Measurements from ENCODE around the gene JPH4. TPM values are rescaled to one million over a fixed set of nuclear protein-coding genes. Genes with fewer than 3 reads are reported as not detected.

The JPH4 gene
- total RNA-seq, result not detected

- ChIA-PET CTCF (interaction anchor here (0.8 kb wide), 1 partner anchor 53 kb away, joined by 3 read pairs; no protein-coding TSS in a partner anchor), POLR2A (no interaction called here)
- peaks cover 57% of the 10 kb centered on the region for H3K27me3 Mint-ChIP-seq (ENCODE audit: low read depth)
- DNase-seq (peak; percentile 16), ATAC-seq (no peak)
- no peaks in the 10 kb centered on the region for H3K9me3 Mint-ChIP-seq (ENCODE audit: insufficient read depth)
- H3K27ac Mint-ChIP-seq, result no peak within 1 kb of the TSS
- H3K4me3 Mint-ChIP-seq, result no peak within 1 kb of the TSS
- peaks cover 11% of the 10 kb centered on the region for H3K4me1 Mint-ChIP-seq (ENCODE audit: low read depth)
- H3K36me3 Mint-ChIP-seq (ENCODE audit: low read depth), result no peaks in the 10 kb centered on the region
Measured at GRCh38 chr14:23578560-23579310, at the start of gene JPH4. JPH4 (minus strand) TSS chr14:23578790; CDS start chr14:23577453, 1,337 bp downstream.

DNA sequence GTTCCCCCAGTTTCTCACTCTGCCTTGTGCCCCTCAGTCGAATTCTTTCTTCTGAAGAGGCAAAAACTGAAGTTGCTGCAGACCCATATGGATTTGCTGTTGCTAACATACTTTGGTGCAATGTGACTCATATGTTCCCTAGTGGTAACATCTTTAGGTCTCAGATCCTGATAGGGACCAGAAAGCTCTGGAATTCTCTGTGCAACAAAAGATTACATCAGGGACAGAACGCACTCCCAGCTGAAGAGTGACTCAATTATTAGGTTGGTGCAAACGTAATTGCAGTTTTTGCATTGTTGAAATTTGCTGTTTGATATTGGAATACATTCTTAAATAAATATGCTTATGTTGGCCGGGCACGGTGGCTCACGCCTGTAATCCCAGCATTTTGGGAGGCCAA lies 49.4 kb upstream of the JPH4 start:
- Mint-ChIP-seq H3K27ac (no peak overlapping the region), H3K4me1 (ENCODE audit: low read depth) (peaks cover 11% of the 10 kb centered on the region), H3K27me3 (ENCODE audit: low read depth) (peaks cover 9% of the 10 kb centered on the region), H3K9me3 (ENCODE audit: insufficient read depth) (peaks cover 13% of the 10 kb centered on the region), H3K36me3 (ENCODE audit: low read depth) (peaks cover 2% of the 10 kb centered on the region), H3K4me3 (no peak overlapping the region)
- ATAC-seq (no peak), DNase-seq (no peak)
- ChIA-PET POLR2A (no interaction called here), CTCF (interaction anchor here (0.8 to 1.0 kb wide), 2 partner anchors 17 to 39 kb away, joined by 3 read pairs; no protein-coding TSS in a partner anchor)

- Mint-ChIP-seq H3K27ac (no peak overlapping the region), H3K4me1 (ENCODE audit: low read depth) (peaks cover 6% of the 10 kb centered on the region), H3K4me3 (no peak overlapping the region), H3K36me3 (ENCODE audit: low read depth) (peaks cover 2% of the 10 kb centered on the region), H3K9me3 (ENCODE audit: insufficient read depth) (peaks cover 13% of the 10 kb centered on the region), H3K27me3 (ENCODE audit: low read depth) (peaks cover 9% of the 10 kb centered on the region)
- CTCF ChIA-PET, result interaction anchor here (1.0 to 1.6 kb wide), 2 partner anchors 14 to 16 kb away, joined by 3 to 4 read pairs; no protein-coding TSS in a partner anchor
- no peak for DNase-seq
- ATAC-seq, result no peak
- POLR2A ChIA-PET, result no interaction called here
Measured at GRCh38 chr14:23626946-23627345, 48.4 kb upstream of the JPH4 start.

DNA sequence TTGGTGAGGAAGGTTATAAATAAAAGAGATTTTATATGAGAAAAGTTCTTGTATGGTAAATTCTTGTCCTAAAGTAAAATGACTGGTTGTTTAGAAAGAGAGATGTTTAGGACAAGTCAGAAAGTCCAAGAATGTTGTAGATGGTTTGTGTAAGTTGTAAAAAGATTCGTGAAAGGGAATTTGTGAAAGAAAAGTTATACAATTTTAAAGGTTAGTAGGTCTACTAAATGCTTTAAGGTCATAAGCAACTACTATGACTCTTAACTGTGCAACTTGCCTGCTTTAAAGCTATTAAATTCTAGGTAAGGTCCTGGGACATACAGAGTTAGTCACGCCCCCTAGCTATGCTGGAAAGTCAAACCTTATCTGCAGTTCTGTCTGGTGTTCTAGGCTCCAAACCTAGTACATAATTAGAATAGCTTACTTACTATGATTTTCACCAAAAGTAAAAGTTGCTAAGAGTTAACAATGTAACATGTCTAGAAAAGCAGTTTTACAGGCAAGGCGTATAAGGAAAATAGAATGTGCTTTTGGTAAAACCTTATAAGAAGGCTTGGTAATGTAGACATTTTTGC lies 46.3 kb upstream of the JPH4 start:
- ChIA-PET POLR2A (no interaction called here), CTCF (interaction anchor here (1.4 to 1.5 kb wide), 2 partner anchors 14 to 36 kb away, joined by 3 to 4 read pairs; no protein-coding TSS in a partner anchor)
- Mint-ChIP-seq H3K4me1 (ENCODE audit: low read depth) (no peaks in the 10 kb centered on the region), H3K27me3 (ENCODE audit: low read depth) (peaks cover 14% of the 10 kb centered on the region), H3K36me3 (ENCODE audit: low read depth) (peaks cover 2% of the 10 kb centered on the region), H3K9me3 (ENCODE audit: insufficient read depth) (peaks cover 13% of the 10 kb centered on the region), H3K27ac (no peak overlapping the region), H3K4me3 (no peak overlapping the region)
- DNase-seq (no peak), ATAC-seq (no peak)

DNA sequence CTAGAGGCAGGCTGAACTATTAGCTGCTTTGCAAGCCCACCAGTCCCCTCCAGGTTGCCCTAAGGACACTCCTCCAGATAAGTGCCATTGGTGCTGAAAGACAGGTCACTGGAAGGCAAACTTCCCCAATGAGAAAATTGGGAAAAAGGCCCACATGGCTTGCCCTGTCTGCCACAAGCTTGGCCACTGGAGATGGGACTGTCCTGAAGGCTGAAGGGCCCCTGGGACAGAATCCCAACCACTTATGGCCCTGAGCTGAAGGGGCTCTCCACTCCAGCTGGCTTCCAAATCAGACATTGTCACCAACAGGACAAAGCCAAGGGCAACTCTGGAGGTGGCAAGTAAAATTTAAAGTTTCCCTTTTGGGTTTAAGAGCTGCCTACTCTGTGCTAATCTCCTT lies 45.4 kb upstream of the JPH4 start:
- H3K4me3 Mint-ChIP-seq, result no peak overlapping the region
- ChIA-PET CTCF (interaction anchor here (1.5 kb wide), 1 partner anchor 35 kb away, joined by 4 read pairs; no protein-coding TSS in a partner anchor), POLR2A (no interaction called here)
- H3K4me1 Mint-ChIP-seq (ENCODE audit: low read depth), result no peaks in the 10 kb centered on the region
- ATAC-seq (no peak), DNase-seq (no peak)
- H3K27ac Mint-ChIP-seq, result no peak overlapping the region
- H3K27me3 Mint-ChIP-seq (ENCODE audit: low read depth), result peaks cover 14% of the 10 kb centered on the region
- H3K9me3 Mint-ChIP-seq (ENCODE audit: insufficient read depth), result peaks cover 13% of the 10 kb centered on the region
- peaks cover 2% of the 10 kb centered on the region for H3K36me3 Mint-ChIP-seq (ENCODE audit: low read depth)

- peaks cover 14% of the 10 kb centered on the region for H3K27me3 Mint-ChIP-seq (ENCODE audit: low read depth)
- CTCF ChIA-PET, result interaction anchor here (3.9 kb wide), 1 partner anchor 8 kb away, joined by 40 read pairs; no protein-coding TSS in a partner anchor
Measured at GRCh38 chr14:23622990-23623389, 44.4 kb upstream of the JPH4 start.

DNA sequence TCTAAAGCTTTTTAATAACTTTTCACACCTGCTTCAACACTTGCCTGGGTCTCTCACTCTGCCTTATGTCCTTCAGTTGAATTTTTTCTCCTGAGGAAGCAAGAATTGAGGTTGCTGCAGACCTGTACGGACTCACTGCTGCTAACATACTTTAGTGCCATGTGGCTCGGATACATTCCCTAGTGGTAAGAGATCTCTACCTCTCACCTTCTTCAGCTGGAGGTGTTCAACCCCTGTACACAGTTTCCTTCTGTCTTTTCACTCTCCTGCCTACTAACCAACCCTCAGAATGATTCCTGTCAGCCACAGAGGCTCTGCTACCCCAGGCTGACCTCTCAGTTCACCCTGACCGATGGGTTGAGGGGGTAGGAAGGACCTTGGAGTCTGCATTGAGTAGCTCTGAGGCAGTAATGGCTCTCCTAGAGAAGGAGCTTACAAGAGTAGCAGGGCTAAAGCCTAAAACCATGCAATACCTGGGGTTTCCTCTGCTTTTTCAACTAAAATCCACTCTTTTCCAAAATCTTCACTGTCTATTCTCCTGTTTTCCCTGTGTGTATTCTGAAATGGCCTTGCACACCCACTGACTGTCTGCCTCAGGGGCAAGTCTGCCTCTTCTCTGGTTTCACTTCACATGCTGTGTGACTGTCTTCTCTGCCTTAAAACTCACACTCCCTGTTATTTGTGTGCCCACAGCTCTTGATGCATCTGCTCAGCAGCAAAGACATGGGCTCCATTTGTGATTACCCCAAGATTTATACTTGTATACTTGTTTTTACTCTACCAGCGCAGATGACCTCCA lies 43.5 kb upstream of the JPH4 start:
- ATAC-seq (no peak), DNase-seq (no peak)
- POLR2A ChIA-PET, result no interaction called here
- peaks cover 13% of the 10 kb centered on the region for H3K9me3 Mint-ChIP-seq (ENCODE audit: insufficient read depth)
- no peak overlapping the region for H3K27ac Mint-ChIP-seq
- peaks cover 10% of the 10 kb centered on the region for H3K27me3 Mint-ChIP-seq (ENCODE audit: low read depth)
- H3K4me3 Mint-ChIP-seq, result no peak overlapping the region
- peaks cover 2% of the 10 kb centered on the region for H3K36me3 Mint-ChIP-seq (ENCODE audit: low read depth)
- CTCF ChIA-PET, result interaction anchor here (1.4 to 3.9 kb wide), 2 partner anchors 9 to 33 kb away, joined by 4 to 40 read pairs; no protein-coding TSS in a partner anchor
- peaks cover 3% of the 10 kb centered on the region for H3K4me1 Mint-ChIP-seq (ENCODE audit: low read depth)

More at GRCh38 chr14:23622990-23623389, 44.4 kb upstream of the JPH4 start:
- Mint-ChIP-seq H3K9me3 (ENCODE audit: insufficient read depth) (peaks cover 13% of the 10 kb centered on the region), H3K27ac (no peak overlapping the region), H3K36me3 (ENCODE audit: low read depth) (peaks cover 2% of the 10 kb centered on the region), H3K4me3 (no peak overlapping the region), H3K4me1 (ENCODE audit: low read depth) (peaks cover 3% of the 10 kb centered on the region)
- ATAC-seq (no peak), DNase-seq (no peak)
- POLR2A ChIA-PET, result no interaction called here

DNA sequence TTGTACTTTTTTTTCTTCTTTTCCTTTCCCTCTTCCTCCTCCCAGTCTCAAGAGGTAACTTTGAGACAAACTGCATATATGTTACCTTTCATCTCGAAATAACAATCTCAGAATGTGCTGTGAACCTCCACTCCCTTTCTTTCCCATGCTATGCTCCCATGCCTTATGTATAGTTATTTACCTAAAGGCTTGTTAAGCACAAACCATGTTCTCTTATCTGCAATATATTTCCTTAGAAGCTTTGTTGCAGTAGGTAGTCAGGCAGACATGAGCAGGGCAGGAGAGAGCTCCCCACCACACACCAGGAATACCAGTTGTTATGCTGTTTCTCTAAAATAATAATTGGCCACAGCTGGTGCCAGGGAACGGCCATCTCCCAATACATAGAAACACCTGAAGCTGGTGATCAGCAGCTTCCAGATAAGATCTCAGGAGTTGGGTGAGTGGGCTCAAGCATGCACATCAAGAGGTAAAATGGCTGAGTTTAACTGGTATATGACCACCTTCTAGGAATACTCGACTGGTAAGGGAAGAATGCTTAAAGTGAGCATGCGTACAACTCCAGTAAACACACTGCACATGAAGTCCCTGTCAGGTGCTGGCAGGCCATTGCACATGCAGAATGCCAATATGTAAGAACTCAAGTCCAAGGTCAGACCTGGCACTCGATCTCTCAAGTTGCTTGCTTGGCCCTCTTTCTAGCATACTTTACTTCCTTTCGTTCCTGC lies 42.8 kb upstream of the JPH4 start:
- ChIA-PET POLR2A (no interaction called here), CTCF (interaction anchor here (1.4 to 3.9 kb wide), 2 partner anchors 10 to 32 kb away, joined by 4 to 40 read pairs; no protein-coding TSS in a partner anchor)
- H3K4me1 Mint-ChIP-seq (ENCODE audit: low read depth), result peaks cover 3% of the 10 kb centered on the region
- DNase-seq (no peak), ATAC-seq (no peak)
- no peak overlapping the region for H3K4me3 Mint-ChIP-seq
- H3K27ac Mint-ChIP-seq, result no peak overlapping the region
- H3K9me3 Mint-ChIP-seq (ENCODE audit: insufficient read depth), result peaks cover 13% of the 10 kb centered on the region
- peaks cover 5% of the 10 kb centered on the region for H3K27me3 Mint-ChIP-seq (ENCODE audit: low read depth)
- H3K36me3 Mint-ChIP-seq (ENCODE audit: low read depth), result peaks cover 2% of the 10 kb centered on the region

DNA sequence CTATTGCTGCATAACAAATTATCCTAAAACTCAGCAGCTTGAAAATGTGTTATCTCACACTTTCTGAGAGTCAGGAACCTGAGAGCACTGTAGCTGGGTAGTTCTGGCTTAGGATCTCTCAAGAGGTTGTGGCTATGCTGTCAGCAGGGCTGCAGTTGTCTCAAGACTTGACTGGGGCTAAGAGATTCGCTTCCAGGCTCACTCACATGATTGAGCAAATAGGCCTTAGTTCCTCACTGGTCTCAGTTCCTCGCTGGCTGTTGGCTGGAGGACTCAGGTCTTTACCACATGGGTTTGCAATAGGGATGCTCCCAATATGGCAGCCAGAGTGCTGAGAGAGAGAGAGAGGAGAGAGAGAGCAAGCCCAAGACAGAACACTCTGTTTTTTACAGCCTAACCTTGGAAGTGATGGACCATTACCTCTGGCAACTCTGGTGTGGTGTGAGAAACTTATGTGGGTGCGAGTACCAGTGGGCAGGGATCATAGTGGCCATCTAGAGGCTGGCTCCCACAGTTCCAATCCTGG lies 41.6 kb upstream of the JPH4 start:
- ATAC-seq, result no peak
- H3K4me1 Mint-ChIP-seq (ENCODE audit: low read depth), result peaks cover 3% of the 10 kb centered on the region
- ChIA-PET CTCF (interaction anchor here (1.6 to 3.9 kb wide), 2 partner anchors 11 to 31 kb away, joined by 4 to 40 read pairs; no protein-coding TSS in a partner anchor), POLR2A (no interaction called here)
- H3K36me3 Mint-ChIP-seq (ENCODE audit: low read depth), result peaks cover 2% of the 10 kb centered on the region
- no peak overlapping the region for H3K27ac Mint-ChIP-seq
- no peak overlapping the region for H3K4me3 Mint-ChIP-seq
- no peak for DNase-seq
- peaks cover 10% of the 10 kb centered on the region for H3K9me3 Mint-ChIP-seq (ENCODE audit: insufficient read depth)
- peaks cover 5% of the 10 kb centered on the region for H3K27me3 Mint-ChIP-seq (ENCODE audit: low read depth)

DNA sequence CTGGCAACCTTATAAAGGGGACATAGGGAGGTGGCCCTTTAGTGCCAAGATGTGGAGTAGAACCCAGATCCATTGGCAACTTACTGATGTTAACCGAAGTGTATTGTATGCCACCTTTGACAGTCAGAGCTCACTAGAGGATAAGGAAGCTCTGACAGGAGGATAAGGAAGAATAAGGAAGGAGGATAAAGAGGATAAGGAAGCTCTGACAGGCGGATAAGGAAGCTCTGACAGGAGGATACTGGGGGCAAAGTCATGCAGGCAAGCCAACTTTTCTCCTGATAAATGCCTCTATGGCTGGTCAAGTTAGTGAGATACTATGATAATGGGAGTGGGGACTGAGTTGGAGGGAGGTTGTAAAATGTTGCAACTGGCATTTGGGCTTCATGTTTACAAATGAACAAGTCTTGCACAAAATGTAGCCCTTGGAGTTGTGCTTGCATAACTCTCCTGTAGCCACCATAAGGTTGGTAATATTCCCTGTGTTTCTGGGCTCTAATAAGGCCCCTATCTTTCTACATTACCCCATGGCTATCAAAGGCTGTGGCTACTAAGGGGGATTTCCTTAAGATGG lies 39.9 kb upstream of the JPH4 start:
- no peak for ATAC-seq
- Mint-ChIP-seq H3K36me3 (ENCODE audit: low read depth) (no peaks in the 10 kb centered on the region), H3K9me3 (ENCODE audit: insufficient read depth) (no peaks in the 10 kb centered on the region), H3K27ac (no peak overlapping the region), H3K4me1 (ENCODE audit: low read depth) (peaks cover 3% of the 10 kb centered on the region), H3K4me3 (no peak overlapping the region), H3K27me3 (ENCODE audit: low read depth) (peaks cover 5% of the 10 kb centered on the region)
- ChIA-PET CTCF (interaction anchor here (14.1 kb wide), 1 partner anchor 14 kb away, joined by 197 read pairs; no protein-coding TSS in a partner anchor), POLR2A (no interaction called here)
- DNase-seq, result no peak

GRCh38 chr14:23617539-23617938 lies 38.9 kb upstream of the JPH4 start:
- H3K9me3 Mint-ChIP-seq (ENCODE audit: insufficient read depth), result no peaks in the 10 kb centered on the region
- no peak for ATAC-seq
- ChIA-PET CTCF (interaction anchor here (14.1 kb wide), 1 partner anchor 14 kb away, joined by 197 read pairs; no protein-coding TSS in a partner anchor), POLR2A (no interaction called here)
- DNase-seq, result no peak
- peaks cover 5% of the 10 kb centered on the region for H3K27me3 Mint-ChIP-seq (ENCODE audit: low read depth)
- no peaks in the 10 kb centered on the region for H3K36me3 Mint-ChIP-seq (ENCODE audit: low read depth)
- H3K4me3 Mint-ChIP-seq, result no peak overlapping the region
- no peak overlapping the region for H3K27ac Mint-ChIP-seq
- peaks cover 3% of the 10 kb centered on the region for H3K4me1 Mint-ChIP-seq (ENCODE audit: low read depth)

Data from activated CD8-positive, alpha-beta T cell treated with anti-CD3 and anti-CD28 coated beads, Interleukin-2, amount 10 ng/mL, durations not matched to agents 7 days and 5 days (primary cell).